Upper lobe of left lung (tissue), 4 donors: ENCODE data around the gene HK3.

Source experiments
- CTCF ChIP-seq, 6 experiments: fragments of 450-650 bp in 4 of 6; fragments of 200-600 bp in 2 of 6; sonication (generic) in 2 of 6; IDR thresholded peaks; one replicate each; pipeline ENCODE4 v1.5.1; 2016 to 2019; ENCODE audit warnings: antibody characterized with exemption in 6 of 6
- EP300 ChIP-seq, 4 donors: sonication (generic); formaldehyde crosslinking; IDR thresholded peaks; one replicate each; pipeline ENCODE4 v1.5.1; 2017; ENCODE audit warnings: antibody characterized with exemption in 4 of 4, control low read depth in 2 of 4
- POLR2A ChIP-seq, 4 donors: fragments of 450-650 bp; IDR thresholded peaks; one replicate each; pipeline ENCODE4 v1.5.1; 2016 to 2017; ENCODE audit warnings: antibody characterized with exemption in 4 of 4, mild to moderate bottlenecking in 2 of 4

- TF ChIP-seq CTCF (IDR thresholded peaks at IDR 0.05) (no peak), POLR2A (IDR thresholded peaks at IDR 0.05) (no peak), EP300 (IDR thresholded peaks at IDR 0.05) (no peak)
Measured at GRCh38 chr5:176934309-176934930, 35.3 kb upstream of the HK3 start.
